Measurements from ENCODE around the gene KCNK6.

The KCNK6 gene

DNA sequence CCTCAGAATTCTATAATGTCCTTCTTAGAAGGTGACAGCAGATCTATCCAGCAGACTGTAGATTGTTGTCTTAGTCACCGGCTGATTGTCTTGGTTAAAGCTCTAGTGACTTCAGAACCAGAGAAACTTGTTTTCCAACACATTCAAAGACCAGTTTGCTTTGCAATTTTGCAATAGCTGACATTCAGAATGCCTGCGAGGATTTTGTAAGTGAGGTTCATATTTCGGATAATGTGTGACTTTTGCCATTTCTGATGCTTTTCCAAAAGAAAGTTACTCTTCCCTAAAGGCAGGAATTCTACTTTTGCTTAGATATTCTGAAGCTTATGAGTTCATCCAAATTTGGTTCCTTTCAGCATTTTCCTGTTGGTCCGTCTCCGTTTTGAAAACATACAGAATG, 42.1 kb upstream of the KCNK6 start:
- Histone ChIP-seq H3K36me3 (no peaks in the 10 kb centered on the region), H3K4me3 (ENCODE audit: low read depth, low read length) (no peak overlapping the region)
- TF ChIP-seq, protein P1, sequence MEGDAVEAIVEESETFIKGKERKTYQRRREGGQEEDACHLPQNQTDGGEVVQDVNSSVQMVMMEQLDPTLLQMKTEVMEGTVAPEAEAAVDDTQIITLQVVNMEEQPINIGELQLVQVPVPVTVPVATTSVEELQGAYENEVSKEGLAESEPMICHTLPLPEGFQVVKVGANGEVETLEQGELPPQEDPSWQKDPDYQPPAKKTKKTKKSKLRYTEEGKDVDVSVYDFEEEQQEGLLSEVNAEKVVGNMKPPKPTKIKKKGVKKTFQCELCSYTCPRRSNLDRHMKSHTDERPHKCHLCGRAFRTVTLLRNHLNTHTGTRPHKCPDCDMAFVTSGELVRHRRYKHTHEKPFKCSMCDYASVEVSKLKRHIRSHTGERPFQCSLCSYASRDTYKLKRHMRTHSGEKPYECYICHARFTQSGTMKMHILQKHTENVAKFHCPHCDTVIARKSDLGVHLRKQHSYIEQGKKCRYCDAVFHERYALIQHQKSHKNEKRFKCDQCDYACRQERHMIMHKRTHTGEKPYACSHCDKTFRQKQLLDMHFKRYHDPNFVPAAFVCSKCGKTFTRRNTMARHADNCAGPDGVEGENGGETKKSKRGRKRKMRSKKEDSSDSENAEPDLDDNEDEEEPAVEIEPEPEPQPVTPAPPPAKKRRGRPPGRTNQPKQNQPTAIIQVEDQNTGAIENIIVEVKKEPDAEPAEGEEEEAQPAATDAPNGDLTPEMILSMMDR (IDR thresholded peaks at IDR 0.05; ENCODE audit: low read depth, low read length) = no peak

DNA sequence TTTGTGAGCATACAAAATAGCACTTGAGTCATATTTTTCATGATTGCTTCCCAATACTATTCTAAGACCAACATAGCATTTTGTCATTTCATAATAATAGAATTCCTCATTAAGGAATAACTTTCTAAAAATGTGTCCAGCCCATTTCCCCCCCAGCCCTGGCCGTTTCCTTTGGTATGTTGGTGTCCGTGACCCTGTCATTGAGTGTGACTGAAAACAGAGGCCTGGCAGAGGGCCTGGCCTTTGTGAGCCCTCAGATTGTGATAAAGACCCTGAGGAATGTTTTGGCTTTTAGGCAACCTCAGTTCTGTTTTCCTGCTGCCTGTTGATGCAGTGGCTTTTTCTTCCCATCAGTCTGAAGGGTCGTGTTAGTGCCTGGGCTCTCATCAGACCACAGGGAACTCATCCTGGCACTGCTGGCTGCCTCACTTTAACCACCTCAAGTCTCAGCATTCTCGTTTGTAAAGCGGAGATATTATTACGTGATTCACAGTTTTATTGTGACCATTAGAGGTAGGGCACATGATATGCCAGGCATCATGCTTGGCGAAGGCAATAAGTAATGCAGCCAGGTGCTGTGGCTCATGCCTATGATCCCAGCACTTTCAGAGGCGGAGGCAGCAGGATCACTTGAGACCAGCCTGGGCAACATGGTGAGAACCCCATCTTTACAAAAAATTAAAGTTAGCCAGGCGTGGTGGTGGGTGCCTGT, 41.5 kb upstream of the KCNK6 start:
- no peaks in the 10 kb centered on the region for H3K36me3 ChIP-seq
- H3K27me3 ChIP-seq = no peaks in the 10 kb centered on the region
- DNase-seq = no peak
- H3K4me3 ChIP-seq (ENCODE audit: low read depth, low read length) = no peak overlapping the region
- no peaks in the 10 kb centered on the region for H3K9me3 ChIP-seq
- TF ChIP-seq, protein P1 (IDR thresholded peaks at IDR 0.05; ENCODE audit: low read depth, low read length) = no peak
- no peaks in the 10 kb centered on the region; the same call in 1 of the 2 replicates for H3K4me1 ChIP-seq

More for the DNA sequence above, 42.1 kb upstream of the KCNK6 start:
- DNase-seq = no peak
- Histone ChIP-seq H3K9me3 (no peaks in the 10 kb centered on the region), H3K4me1 (no peaks in the 10 kb centered on the region; the same call in 1 of the 2 replicates), H3K27me3 (no peaks in the 10 kb centered on the region)

GRCh38 chr19:38278751-38279150, 40.9 kb upstream of the KCNK6 start:
- Histone ChIP-seq H3K9me3 (no peaks in the 10 kb centered on the region), H3K27me3 (no peaks in the 10 kb centered on the region), H3K36me3 (no peaks in the 10 kb centered on the region), H3K4me3 (ENCODE audit: low read depth, low read length) (no peak overlapping the region), H3K4me1 (no peaks in the 10 kb centered on the region; the same call in 1 of the 2 replicates)
- no peak for DNase-seq
- TF ChIP-seq, protein P1 (IDR thresholded peaks at IDR 0.05; ENCODE audit: low read depth, low read length) = no peak

GRCh38 chr19:38280030-38280921, 39.4 kb upstream of the KCNK6 start:
- Histone ChIP-seq H3K9me3 (no peaks in the 10 kb centered on the region), H3K4me1 (no peaks in the 10 kb centered on the region; the same call in 1 of the 2 replicates), H3K36me3 (no peaks in the 10 kb centered on the region), H3K27me3 (no peaks in the 10 kb centered on the region), H3K4me3 (ENCODE audit: low read depth, low read length) (no peak overlapping the region)
- no peak for DNase-seq
- TF ChIP-seq, protein P1 (IDR thresholded peaks at IDR 0.05; ENCODE audit: low read depth, low read length) = no peak

- Histone ChIP-seq H3K9me3 (no peaks in the 10 kb centered on the region), H3K4me1 (no peaks in the 10 kb centered on the region; the same call in 1 of the 2 replicates), H3K4me3 (ENCODE audit: low read depth, low read length) (no peak overlapping the region), H3K27me3 (no peaks in the 10 kb centered on the region), H3K36me3 (no peaks in the 10 kb centered on the region)
- no peak for DNase-seq
- TF ChIP-seq, protein P1 (IDR thresholded peaks at IDR 0.05; ENCODE audit: low read depth, low read length) = no peak
Observed at GRCh38 chr19:38281811-38282566, 37.7 kb upstream of the KCNK6 start.
